Neural progenitor cell (in vitro differentiated cells): ENCODE measurements around the gene NOTCH1.

ENCODE experiments used
- CTCF ChIP-seq: fragments of 200-600 bp; sonication (generic); IDR thresholded peaks from 2 replicates; pipeline ENCODE4 v1.5.1; 2017; ENCODE audit warnings: antibody characterized with exemption, mild to moderate bottlenecking
- EZH2phosphoT487 ChIP-seq: fragments of 200-600 bp; sonication (generic); IDR thresholded peaks from 2 replicates; pipeline ENCODE4 v1.6.1; 2017; ENCODE audit warnings: antibody characterized with exemption

GRCh38 chr9:136497916-136498695 lies 47.7 kb downstream of the NOTCH1 start:
- TF ChIP-seq EZH2phosphoT487 (no peak), CTCF (no peak)
